Testis (tissue), 3 donors: ENCODE measurements around the gene HMG20A. TPM values are rescaled to one million over a fixed set of nuclear protein-coding genes. Genes with fewer than 3 reads are reported as not detected.
A peak's percentile ranks its signal among the peaks of the same experiment; 100 is the strongest.

Source experiments
- DNase-seq: peaks from one replicate; pipeline ENCODE4 v3.0.0-alpha.2; 2019
- H3K27ac ChIP-seq, 2 donors: fragments of 200-600 bp; sonication (generic); one replicate each; pipeline ENCODE4 v1.5.1; 2019
- H3K27me3 ChIP-seq: fragments of 200-600 bp; sonication (generic); one replicate; pipeline ENCODE4 v1.5.1; 2019
- H3K36me3 ChIP-seq: fragments of 200-600 bp; sonication (generic); one replicate; pipeline ENCODE4 v1.5.1; 2017; ENCODE audit warnings: low read depth; ENCODE audit errors: missing control alignments
- H3K4me1 ChIP-seq: fragments of 200-600 bp; sonication (generic); one replicate; pipeline ENCODE4 v1.5.1; 2019
- H3K4me3 ChIP-seq, 2 donors: fragments of 200-600 bp; sonication (generic); one replicate each; pipeline ENCODE4 v1.5.1; 2017 to 2019
- H3K9me3 ChIP-seq: fragments of 200-600 bp; sonication (generic); one replicate; pipeline ENCODE4 v1.5.1; 2017
- CTCF ChIP-seq, 3 experiments: fragments of 450-650 bp in 2 of 3; fragments of 200-600 bp in 1 of 3; sonication (generic) in 1 of 3; IDR thresholded peaks; one replicate each; pipeline ENCODE4 v1.5.1; 2016 to 2019; ENCODE audit warnings: antibody characterized with exemption in 3 of 3, mild to moderate bottlenecking in 2 of 3, moderate library complexity in 1 of 3
- POLR2A ChIP-seq: fragments of 450-650 bp; IDR thresholded peaks from one replicate; pipeline ENCODE4 v1.6.1; 2017; ENCODE audit warnings: antibody characterized with exemption, mild to moderate bottlenecking, moderate library complexity
- WGBS, 2 donors: methylation state at CpG; one replicate each; pipeline ENCODE4 v1.1.5; 2018; 5-methylcytosine and 5-hydroxymethylcytosine counted together
- intact Hi-C: fragments of 100-400 bp; cut with DNase I; formaldehyde crosslinking; loops from one replicate; pipeline ENCODE4 v1.15.1; 2023; ENCODE audit warnings: low total_unique reads
- polyA plus RNA-seq: library from polyadenylated mRNA; stranded (reverse); fragments of 350-450 nt; fragmentation: Illumina TruSeq; extraction: RNeasy Lipid Tissue Mini Kit (QIAGEN cat#74804); gene quantifications from one replicate; pipeline ENCODE4 v1.2.3, GENCODE V29; 2014; ENCODE audit warnings: low read depth, low replicate concordance; ENCODE audit not compliant: insufficient read depth
- total RNA-seq, 2 donors: library from RNA; depleted of rRNA; stranded (reverse); fragments of >200 nt; gene quantifications; one replicate each; pipeline ENCODE4 v1.2.3, GENCODE V29; 2016

HMG20A gene
- total and polyA plus RNA-seq, 3 donors from 2014 or later: 44.2 to 87.7 (median 76.9) TPM

- Histone ChIP-seq H3K36me3 (no peaks in the 10 kb centered on the region), H3K27me3 (no peaks in the 10 kb centered on the region), H3K4me1 (peaks cover 32% of the 10 kb centered on the region), H3K27ac (peak overlapping the region; percentile 87 to 99), H3K4me3 (peak overlapping the region; percentile 71 to 97), H3K9me3 (no peaks in the 10 kb centered on the region)
- intact Hi-C loops: loop anchor here (10.0 kb wide), 1 partner anchor 73 kb away; no protein-coding TSS in a partner anchor
- TF ChIP-seq POLR2A (no peak), CTCF (IDR thresholded peaks at IDR 0.05) (no peak)
- DNase-seq: peak; percentile 38
- WGBS, 2 donors: 0 to 1% methylated on average over 3 of the region's 3 CpGs
Observed at GRCh38 chr15:77421370-77421700, 647 bp downstream of the HMG20A start.

- no peak overlapping the region for H3K4me3 ChIP-seq
- H3K27me3 ChIP-seq: no peaks in the 10 kb centered on the region
- TF ChIP-seq CTCF (IDR thresholded peaks at IDR 0.05): no peak
- H3K4me1 ChIP-seq: peaks cover 32% of the 10 kb centered on the region
- H3K9me3 ChIP-seq: no peaks in the 10 kb centered on the region
- intact Hi-C loops: loop anchor here (10.0 kb wide), 1 partner anchor 70 kb away; no protein-coding TSS in a partner anchor
- 77 to 85% methylated on average over 3 of the region's 3 CpGs for WGBS, 2 donors
- no peaks in the 10 kb centered on the region for H3K36me3 ChIP-seq
- no peak overlapping the region for H3K27ac ChIP-seq
- DNase-seq: no peak
Observed at GRCh38 chr15:77425104-77425503, 4.4 kb downstream of the HMG20A start.

- 62 to 79% methylated on average over 1 of the region's 1 CpG for WGBS, 2 donors
- Histone ChIP-seq H3K4me3 (no peak overlapping the region), H3K4me1 (peaks cover 32% of the 10 kb centered on the region), H3K27ac (no peak overlapping the region), H3K27me3 (no peaks in the 10 kb centered on the region), H3K9me3 (no peaks in the 10 kb centered on the region), H3K36me3 (no peaks in the 10 kb centered on the region)
- no peak for TF ChIP-seq CTCF (IDR thresholded peaks at IDR 0.05)
- TF ChIP-seq POLR2A: no peak
- DNase-seq: no peak
- intact Hi-C loops: loop anchor here (10.0 kb wide), 1 partner anchor 68 kb away; no protein-coding TSS in a partner anchor
Observed at GRCh38 chr15:77426377-77426776, 5.7 kb downstream of the HMG20A start.

- DNase-seq: no peak
- TF ChIP-seq POLR2A (no peak), CTCF (IDR thresholded peaks at IDR 0.05) (no peak)
- Histone ChIP-seq H3K27me3 (no peaks in the 10 kb centered on the region), H3K9me3 (no peaks in the 10 kb centered on the region), H3K4me1 (peaks cover 32% of the 10 kb centered on the region), H3K36me3 (no peaks in the 10 kb centered on the region), H3K27ac (no peak overlapping the region), H3K4me3 (no peak overlapping the region)
- WGBS, 2 donors: 58 to 78% methylated on average over 1 of the region's 1 CpG
- intact Hi-C loops: loop anchor here (10.0 kb wide), 1 partner anchor 68 kb away; no protein-coding TSS in a partner anchor
Observed at GRCh38 chr15:77426871-77427270, 6.2 kb downstream of the HMG20A start.

GRCh38 chr15:77430213-77430612, 9.5 kb downstream of the HMG20A start:
- Histone ChIP-seq H3K4me1 (peaks cover 8% of the 10 kb centered on the region), H3K4me3 (no peak overlapping the region), H3K36me3 (no peaks in the 10 kb centered on the region), H3K27me3 (no peaks in the 10 kb centered on the region), H3K9me3 (no peaks in the 10 kb centered on the region), H3K27ac (no peak overlapping the region)
- no peak for DNase-seq
- intact Hi-C loops: no loop called here
- 78% methylated on average over 2 of the region's 2 CpGs for WGBS, 2 donors
- no peak for TF ChIP-seq POLR2A
- no peak for TF ChIP-seq CTCF (IDR thresholded peaks at IDR 0.05)
